Bronchial epithelial cell (primary cell): Measurements from ENCODE around the gene OR2A25. TPM values are rescaled to one million over a fixed set of nuclear protein-coding genes. Genes with fewer than 3 reads are reported as not detected.

Experiments used
- DNase-seq: peaks from one replicate; pipeline ENCODE4 v3.0.0-alpha.2; 2010; ENCODE audit warnings: low read depth
- FAIRE-seq: peaks from 2 replicates; lab custom pipeline; 2011; peaks lifted over from hg19 to GRCh38; lab: Jason Lieb, UNC
- H3K27me3 ChIP-seq: 2 replicates; pipeline ENCODE4 v1.5.1; 2011; ENCODE audit warnings: low read length; ENCODE audit not compliant: control insufficient read depth, insufficient read depth
- H3K36me3 ChIP-seq: 2 replicates; pipeline ENCODE4 v1.5.1; 2011; ENCODE audit warnings: low read length; ENCODE audit not compliant: control insufficient read depth, insufficient read depth
- H3K4me3 ChIP-seq: 2 replicates; pipeline ENCODE4 v1.5.1; 2011; ENCODE audit warnings: mild to moderate bottlenecking, low read depth, low read length, control low read depth
- CTCF ChIP-seq: IDR thresholded peaks from 2 replicates; pipeline ENCODE4 v1.5.1; 2011; ENCODE audit warnings: mild to moderate bottlenecking, moderate library complexity, low read length, control low read depth, inconsistent platforms; ENCODE audit not compliant: insufficient read depth, severe bottlenecking
- total RNA-seq: library from RNA; depleted of rRNA; stranded (reverse); fragments of >200 nt; gene quantifications from 2 replicates; pipeline ENCODE4 v1.2.1, GENCODE V29; 2014

Gene OR2A25
- total RNA-seq, 1 donor from 2014 or later: not detected

GRCh38 chr7:144026203-144026883 lies 43.3 kb upstream of the OR2A25 start:
- no peak overlapping the region for H3K4me3 ChIP-seq
- no peak for DNase-seq
- no peaks in the 10 kb centered on the region for H3K27me3 ChIP-seq
- H3K36me3 ChIP-seq: no peaks in the 10 kb centered on the region
- TF ChIP-seq CTCF: no peak
- FAIRE-seq: no peak

DNA sequence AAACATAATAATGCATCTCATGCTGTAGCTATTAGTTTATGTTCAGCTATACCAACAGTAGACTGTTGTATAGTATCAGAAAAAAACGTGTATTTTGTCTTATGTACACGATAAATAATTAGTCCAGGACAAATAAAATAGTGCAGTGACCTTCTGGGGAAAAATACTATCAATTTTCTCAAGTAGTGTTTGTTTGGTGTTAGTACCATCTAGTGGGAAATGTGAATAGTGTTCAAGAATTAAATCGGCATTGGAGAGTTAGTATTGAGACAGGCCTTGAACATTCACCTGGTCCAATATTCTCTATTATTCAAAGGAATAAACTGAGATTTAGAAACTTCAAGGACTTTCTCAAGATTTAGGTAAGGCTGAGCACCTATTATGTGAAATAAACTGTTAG lies 42.5 kb upstream of the OR2A25 start:
- peak; percentile 26 for DNase-seq
- H3K27me3 ChIP-seq: no peaks in the 10 kb centered on the region
- TF ChIP-seq CTCF: peak; percentile 9
- H3K36me3 ChIP-seq: no peaks in the 10 kb centered on the region
- FAIRE-seq: no peak
- no peak overlapping the region for H3K4me3 ChIP-seq

DNA sequence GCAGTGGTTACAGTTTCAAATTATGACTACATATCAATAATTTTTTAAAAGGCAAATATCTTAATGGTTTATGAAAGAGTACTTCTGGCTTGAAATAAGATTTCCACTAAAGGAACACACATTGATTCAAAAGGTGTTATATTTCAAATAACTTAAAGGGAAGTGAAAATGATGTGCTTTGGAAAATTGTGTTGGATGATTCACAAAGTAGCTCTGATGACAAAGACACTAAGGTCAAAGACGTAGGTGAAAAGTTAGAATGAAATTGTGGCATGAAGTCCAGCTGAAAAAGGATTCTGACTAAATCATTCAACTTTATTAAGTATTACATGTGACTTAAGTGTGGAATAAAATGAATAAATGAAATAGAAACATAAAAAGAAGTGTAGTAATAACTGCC lies 41.6 kb upstream of the OR2A25 start:
- no peak for FAIRE-seq
- no peak for TF ChIP-seq CTCF
- no peaks in the 10 kb centered on the region for H3K36me3 ChIP-seq
- no peak overlapping the region for H3K4me3 ChIP-seq
- DNase-seq: peak; percentile 13
- H3K27me3 ChIP-seq: no peaks in the 10 kb centered on the region

DNA sequence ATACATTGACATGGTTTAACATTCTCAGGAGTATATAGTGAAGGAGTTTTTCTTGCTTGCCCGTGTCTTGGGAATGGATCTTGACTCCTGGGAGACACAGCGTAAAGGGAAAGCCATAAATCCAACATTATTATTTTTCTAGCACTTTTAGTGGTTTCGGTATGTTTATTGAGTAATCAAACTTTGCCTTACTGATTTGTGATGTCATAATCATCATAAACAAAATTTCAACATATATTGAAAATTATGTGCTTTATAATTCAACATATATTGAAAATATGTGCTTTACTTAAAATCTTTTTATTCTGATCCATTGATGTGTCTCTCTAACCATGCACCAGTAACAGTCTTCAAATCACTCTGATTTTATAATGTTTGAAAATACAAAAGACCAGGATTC lies 41.1 kb upstream of the OR2A25 start:
- FAIRE-seq (no peak), DNase-seq (no peak)
- Histone ChIP-seq H3K36me3 (no peaks in the 10 kb centered on the region), H3K4me3 (no peak overlapping the region), H3K27me3 (no peaks in the 10 kb centered on the region)
- TF ChIP-seq CTCF: no peak

DNA sequence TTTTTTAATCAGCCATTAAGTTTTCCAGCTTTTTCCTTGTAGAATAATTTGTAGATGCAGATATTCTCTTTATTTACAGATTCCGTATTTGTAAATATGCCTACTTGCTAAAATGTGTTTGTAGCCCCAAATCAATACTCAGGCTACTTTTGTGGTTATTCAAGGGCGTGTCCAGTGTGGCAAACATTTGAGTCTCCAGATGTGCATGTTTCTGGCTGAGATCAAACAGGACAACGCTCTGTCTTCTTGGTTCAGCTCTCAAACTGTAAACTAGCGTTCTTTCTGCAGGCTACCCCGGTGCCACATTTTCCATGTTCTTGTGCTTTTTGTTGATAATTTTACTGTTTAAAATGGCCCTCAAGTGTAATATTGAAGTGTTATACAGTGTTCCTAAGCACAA lies 37.1 kb upstream of the OR2A25 start:
- Histone ChIP-seq H3K36me3 (no peaks in the 10 kb centered on the region), H3K4me3 (no peak overlapping the region), H3K27me3 (no peaks in the 10 kb centered on the region)
- TF ChIP-seq CTCF: no peak
- DNase-seq: no peak
- no peak for FAIRE-seq
